ENCODE results near the gene LIM2. TPM values are rescaled to one million over a fixed set of nuclear protein-coding genes. Genes with fewer than 3 reads are reported as not detected.
"Not testable (repeated sequence)": the region's sequence is repeated elsewhere in the genome, so short reads cannot be mapped to it uniquely, and the experiment has no call there.

Gene LIM2
- total RNA-seq = not detected

DNA sequence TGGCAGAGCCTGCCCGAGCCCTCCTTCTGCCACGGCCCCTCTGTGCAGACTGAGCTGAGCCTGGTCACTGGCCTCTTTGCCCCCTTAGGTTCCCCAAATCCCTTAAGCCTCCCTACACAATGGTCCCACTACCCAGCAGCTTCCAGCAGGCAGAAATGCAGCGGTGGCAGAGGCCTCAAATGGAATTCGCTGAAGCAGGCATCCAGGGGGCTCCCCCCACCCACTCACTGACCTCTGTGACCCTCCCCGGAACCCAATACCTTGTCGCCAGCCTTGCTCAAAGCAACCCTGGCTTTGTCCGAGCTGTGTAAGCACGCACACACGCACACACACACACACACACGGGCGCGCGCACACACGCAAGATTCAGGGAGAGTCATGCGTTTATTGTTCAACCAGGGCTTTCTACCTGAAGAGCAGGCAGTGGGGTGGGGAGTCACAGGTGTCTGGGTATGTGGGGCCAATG is at the start of gene LIM2:
Gene LIM2, minus strand, starts transcription at position 51 of the 466 bp plus-strand sequence. CDS start 531 bp downstream, outside the sequence.
- no peak for DNase-seq (ENCODE audit: low read depth in 2 of 3, low spot score in 2 of 3)

GRCh38 chr19:51434456-51434855 is 46.7 kb upstream of the LIM2 start:
- DNase-seq (ENCODE audit: low read depth in 2 of 3, low spot score in 2 of 3) = no peak

DNA sequence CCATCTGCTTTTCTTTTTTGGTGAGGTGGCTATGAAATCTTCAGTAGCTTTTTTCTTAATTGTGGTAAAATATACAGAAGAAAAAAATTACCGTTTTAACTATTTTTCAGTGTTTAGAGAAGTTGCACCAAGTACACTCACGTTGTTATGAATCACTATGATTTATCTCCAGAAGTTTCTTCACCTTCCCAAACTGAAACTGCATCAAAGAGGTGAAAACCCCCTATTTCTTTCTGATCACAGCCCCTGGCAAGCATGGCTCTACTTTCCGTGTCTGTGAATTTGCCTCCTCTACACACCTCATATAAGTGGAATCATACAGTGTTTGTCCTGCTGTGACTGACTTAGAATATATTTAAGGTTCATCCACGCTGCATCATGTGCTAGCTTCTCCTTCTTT is 45.3 kb upstream of the LIM2 start:
- no peak for DNase-seq (ENCODE audit: low read depth in 2 of 3, low spot score in 2 of 3)

GRCh38 chr19:51431124-51431523 is 43.4 kb upstream of the LIM2 start:
- DNase-seq (ENCODE audit: low read depth in 2 of 3, low spot score in 2 of 3) = no peak

- no peak for DNase-seq (ENCODE audit: low read depth in 2 of 3, low spot score in 2 of 3)
Observed at GRCh38 chr19:51430221-51430620, 42.4 kb upstream of the LIM2 start.

- no peak for DNase-seq (ENCODE audit: low read depth in 2 of 3, low spot score in 2 of 3)
Observed at GRCh38 chr19:51427201-51427600, 39.4 kb upstream of the LIM2 start.

- DNase-seq (ENCODE audit: low read depth in 2 of 3, low spot score in 2 of 3) = peak; percentile 67 to 86 (median 79)
Observed at GRCh38 chr19:51422053-51422448, 34.3 kb upstream of the LIM2 start.

DNA sequence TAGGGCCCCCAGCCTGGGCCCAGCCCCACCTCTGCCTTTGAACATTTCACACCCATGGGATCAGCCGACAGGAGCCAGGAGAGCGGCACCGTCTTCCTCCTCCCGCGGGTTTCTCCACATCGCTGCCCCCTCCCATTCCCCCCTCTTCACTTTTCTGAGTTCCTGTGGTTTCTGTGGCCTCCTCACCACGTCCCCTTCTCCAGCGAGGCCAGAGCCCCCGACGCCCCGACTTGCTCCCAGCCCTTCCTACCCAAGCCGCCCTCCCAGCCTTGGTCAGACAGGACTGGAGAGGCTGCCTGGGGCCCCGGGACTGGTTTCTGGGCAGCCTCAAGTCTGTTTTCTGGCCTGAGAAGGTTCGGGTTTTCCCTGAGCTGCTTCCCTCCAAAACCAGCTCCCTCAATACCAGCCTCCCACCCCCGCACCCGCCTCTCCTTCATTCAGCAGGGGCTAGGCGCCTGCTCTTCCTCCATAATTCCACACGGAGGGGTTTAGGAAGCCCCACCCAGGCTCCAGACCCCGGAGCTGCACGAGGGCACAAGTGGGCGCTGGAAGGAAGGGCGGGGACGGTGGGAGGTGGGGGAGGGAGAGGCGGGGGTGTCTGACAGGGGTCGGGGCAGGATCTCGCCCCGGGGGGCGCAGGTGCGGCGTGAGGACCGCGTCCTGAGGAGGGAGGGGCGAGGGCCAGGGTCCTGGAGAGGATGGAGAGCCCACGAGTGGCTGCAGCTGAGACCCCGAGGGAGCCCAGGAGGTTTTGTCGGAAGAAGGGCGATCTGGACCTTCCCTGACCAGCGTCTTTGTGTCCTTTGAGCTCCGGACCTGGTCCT is 33.7 kb upstream of the LIM2 start:
- peak in 1 of 3 donors; percentile 23 for DNase-seq (ENCODE audit: low read depth in 2 of 3, low spot score in 2 of 3)

DNA sequence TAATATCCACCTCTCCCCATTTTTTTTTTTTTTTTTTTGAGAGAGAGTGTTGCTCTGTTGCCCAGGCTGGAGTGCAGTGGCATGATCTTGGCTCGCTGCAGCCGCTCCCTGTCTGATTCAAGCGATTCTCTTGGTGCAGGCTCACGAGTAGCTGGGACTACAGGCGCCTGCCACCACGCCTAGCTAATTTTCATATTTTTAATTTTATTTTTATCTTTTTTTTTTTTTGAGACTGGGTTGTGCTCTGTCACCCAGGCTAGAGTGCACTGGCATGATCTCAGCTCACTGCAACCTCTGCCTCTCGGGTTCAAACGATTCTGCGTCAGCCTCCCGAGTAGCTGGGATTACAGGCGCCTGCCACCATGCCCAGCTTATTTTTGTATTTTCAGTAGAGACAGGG is 32.7 kb upstream of the LIM2 start:
- not testable (repeated sequence) for DNase-seq (ENCODE audit: low read depth in 2 of 3, low spot score in 2 of 3)

DNA sequence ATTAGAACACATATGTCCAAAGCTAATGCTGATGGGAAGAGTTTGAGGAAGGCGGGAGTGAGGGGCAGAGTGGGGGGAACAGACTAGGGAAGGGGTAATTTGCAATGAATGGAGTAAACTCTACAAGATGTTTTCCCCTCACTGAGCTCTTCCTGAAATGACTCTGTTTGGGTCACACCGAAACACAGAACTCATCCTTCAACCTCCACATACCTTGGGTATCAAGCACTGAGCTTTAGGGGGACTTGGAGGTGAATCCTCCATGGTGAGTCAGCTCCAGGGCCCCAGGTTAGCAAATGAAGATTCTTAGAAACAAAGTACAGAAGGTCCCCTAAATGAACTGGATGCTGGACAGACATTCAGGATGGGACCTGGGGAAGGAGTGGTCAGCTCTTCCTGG is 30.9 kb upstream of the LIM2 start:
- no peak for DNase-seq (ENCODE audit: low read depth in 2 of 3, low spot score in 2 of 3)

DNA sequence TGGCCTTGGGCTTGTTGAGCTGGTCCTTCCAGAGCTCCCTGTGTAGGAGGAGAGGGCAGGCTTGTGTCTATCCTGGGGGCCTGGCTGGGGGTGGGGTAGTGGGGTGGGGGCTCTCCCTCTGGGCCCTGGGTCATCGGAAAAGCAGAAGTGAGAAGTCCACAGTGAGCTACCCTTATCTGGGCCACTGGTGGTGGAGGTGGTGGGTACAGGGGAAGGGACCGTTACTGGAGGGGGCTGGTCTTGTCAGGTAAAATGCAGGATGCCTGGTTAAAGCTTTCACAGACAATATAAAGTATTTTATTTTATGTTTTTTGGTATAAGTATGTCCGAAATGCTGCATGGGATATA is 30.0 kb upstream of the LIM2 start:
- no peak for DNase-seq (ENCODE audit: low read depth in 2 of 3, low spot score in 2 of 3)

GRCh38 chr19:51417107-51417809 is 29.5 kb upstream of the LIM2 start, which contains the start of gene SIGLEC10:
TSS of gene SIGLEC10 (minus strand) at chr19:51417642. CDS start at chr19:51417581, 61 bp downstream.
- peak in 2 of 3 donors; percentile 81 to 87 for DNase-seq (ENCODE audit: low read depth in 2 of 3, low spot score in 2 of 3)

GRCh38 chr19:51416422-51416821 is 28.6 kb upstream of the LIM2 start:
- not testable (repeated sequence) for DNase-seq (ENCODE audit: low read depth in 2 of 3, low spot score in 2 of 3)

GRCh38 chr19:51415187-51415586 is 27.4 kb upstream of the LIM2 start:
- DNase-seq (ENCODE audit: low read depth in 2 of 3, low spot score in 2 of 3) = no peak

DNA sequence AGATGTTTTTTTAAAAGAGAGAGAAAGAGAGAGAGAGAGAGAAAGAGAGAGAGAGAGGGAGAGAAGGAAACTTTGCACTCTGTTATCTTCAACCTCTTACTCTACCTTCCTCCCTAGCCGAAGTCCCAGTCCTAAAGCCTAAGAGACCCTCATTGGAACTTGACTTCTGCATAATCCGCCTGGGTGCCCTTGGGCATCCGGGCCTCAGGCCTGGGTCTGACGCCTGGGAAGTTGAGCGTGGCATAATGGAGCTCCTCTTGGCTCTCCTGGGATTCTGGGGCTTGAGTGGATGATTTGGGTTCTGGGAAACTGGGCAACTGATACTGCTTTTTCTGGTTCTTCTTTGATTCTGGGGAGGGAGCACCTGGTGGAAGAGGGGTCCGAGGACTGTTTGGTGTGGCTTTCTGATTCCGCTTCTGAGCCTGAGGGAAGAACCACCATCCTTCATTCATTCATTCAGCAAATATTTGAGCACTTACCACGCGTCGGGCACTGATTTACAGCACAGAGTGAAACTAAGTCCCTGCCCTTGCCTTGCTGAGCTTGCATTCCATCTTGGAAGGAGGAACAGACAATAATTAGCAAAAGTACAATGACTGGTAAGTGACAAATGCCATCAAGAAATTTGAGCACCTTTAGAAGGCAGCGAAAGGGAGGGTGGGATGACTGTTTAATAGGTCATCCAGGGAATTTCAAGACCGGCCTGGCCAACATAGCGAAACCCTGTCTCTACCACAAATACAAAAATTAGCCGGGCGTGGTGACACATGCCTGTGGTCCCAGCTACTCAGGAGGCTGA is 23.4 kb upstream of the LIM2 start:
- DNase-seq (ENCODE audit: low read depth in 2 of 3, low spot score in 2 of 3) = no peak

GRCh38 chr19:51407511-51408131 is 19.8 kb upstream of the LIM2 start:
- peak in 2 of 3 donors; percentile 57 to 74 for DNase-seq (ENCODE audit: low read depth in 2 of 3, low spot score in 2 of 3)

DNA sequence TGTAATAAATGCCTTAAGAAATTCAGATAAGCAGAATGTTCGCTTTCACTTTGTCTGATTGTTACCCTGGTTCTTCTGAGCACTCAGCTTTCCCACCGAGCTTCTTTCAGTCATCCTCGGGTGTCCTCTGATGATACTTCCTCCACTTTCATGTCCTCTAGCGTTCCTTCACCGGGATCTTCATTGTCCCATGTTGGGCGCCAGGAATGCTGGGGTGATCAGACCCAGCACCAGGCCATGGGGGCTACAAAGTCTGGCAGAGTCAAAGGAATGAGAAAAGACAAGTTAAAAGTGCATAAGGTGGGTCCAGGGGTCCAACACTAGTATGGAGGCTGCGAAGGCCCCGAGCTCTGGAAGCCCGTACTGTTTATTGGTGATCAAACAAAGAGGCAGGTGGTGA is 14.3 kb upstream of the LIM2 start:
- no peak for DNase-seq (ENCODE audit: low read depth in 2 of 3, low spot score in 2 of 3)

DNA sequence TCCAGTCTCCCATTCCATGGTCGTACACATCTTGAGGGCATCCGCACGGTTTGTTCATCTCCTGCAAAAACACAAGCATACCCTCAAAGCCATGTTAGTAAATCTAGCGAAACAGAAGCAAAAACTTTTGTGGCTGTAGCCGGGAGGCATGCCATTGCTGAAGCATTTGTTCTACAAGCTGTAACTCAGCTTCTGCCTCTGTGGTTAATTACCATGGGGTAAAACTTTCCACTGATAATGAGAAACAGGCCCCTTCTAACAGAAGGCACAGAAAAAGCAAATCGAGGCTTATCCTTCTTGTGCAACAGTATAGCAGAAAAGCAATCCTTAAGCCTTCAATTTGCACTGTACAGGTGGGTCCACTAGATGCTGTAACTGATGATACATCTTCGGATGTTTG is 12.2 kb upstream of the LIM2 start:
- not testable (repeated sequence) for DNase-seq (ENCODE audit: low read depth in 2 of 3, low spot score in 2 of 3)

DNA sequence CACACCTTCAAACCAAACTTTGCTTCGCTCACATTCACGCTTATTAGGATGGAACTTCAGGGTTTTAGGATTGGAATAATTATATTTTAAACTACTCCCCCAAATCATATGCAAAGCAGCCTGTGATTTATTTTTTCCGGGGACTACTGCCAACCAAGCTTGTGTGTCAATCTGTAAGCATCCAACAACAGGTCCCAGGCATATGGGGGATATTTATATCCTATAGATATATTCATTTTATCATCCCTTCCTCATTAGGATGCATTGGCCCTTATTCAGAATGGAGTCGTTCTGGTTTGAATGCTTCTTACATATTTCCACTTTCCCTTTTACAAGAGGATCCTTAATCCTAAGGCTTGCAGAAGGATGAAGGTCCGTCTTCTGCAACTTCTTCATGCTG is 11.5 kb upstream of the LIM2 start:
- no peak for DNase-seq (ENCODE audit: low read depth in 2 of 3, low spot score in 2 of 3)

DNA sequence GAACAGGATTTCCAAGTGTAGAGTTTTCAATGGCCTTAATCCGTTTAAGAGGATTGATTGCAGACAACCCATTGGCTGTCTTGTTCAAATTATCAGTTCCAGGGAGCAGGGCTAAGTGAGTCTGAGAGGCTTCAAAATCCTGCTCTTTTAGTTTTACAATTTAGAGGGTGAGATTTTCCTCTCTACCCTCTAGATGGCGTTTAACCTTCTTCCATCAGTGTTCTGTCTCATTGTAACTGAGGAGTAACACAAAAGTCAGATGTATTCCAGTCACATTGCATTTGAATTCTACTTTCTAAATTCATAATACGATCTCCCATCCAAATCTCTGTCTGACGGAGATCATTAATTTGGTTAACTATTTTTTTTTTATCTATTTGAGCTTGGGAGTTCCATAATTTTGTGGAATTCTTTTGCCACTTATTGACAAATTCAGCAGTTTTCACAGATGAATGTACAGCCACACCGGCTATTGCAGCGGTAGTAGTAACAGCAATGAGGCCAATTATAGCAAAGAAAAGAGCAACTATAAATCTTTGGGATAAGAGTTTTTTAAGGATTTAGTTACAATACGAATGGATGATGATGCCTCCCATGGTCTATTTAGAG is 10.4 kb upstream of the LIM2 start:
- DNase-seq (ENCODE audit: low read depth in 2 of 3, low spot score in 2 of 3) = peak in 1 of 3 donors; percentile 63
